Measurements from ENCODE around the gene RPH3AL.
A peak's percentile ranks its signal among the peaks of the same experiment; 100 is the strongest.

The RPH3AL gene

DNA sequence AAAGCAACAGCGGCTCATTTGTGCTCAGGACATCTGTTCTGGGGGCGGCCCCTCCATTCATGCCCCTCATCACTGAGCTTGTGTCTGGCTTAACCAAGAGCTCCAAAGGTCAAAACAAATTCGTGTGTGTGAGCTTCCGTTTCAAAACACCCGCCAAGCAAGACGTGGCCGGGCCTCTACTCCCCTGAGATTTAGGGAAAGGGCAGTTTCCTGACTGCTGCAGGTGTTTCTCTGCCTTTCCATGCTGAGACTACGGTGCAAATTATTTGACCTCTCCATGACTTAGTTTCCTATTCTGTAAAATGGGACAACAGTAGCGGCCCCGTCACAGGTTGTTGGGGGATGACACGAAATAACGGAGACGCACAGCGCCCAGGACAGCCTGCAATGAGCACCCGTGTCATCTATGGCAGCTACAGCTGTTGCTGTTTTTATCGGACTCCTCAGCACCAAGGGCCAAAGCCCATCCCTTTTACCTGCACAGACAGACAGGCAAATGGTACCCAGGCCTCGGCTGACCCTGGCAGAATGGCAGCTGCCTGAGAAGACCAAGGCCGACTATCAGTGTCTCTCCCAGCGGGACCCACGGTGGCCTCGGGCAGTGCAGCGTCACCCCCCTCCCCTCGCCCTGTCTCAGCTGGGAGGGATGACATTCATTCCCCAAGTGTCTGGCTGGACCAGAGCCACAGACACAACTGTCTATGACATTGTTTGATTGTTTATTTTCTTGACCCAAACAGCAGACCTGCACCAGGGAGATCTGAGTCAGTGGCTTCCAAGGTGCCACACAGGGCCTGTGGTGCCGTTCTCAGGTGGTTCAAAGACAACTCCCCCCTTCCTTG is 120.4 kb downstream of the RPH3AL start:
- no peak overlapping the region for H3K4me3 ChIP-seq (ENCODE audit: low read depth, low read length)
- no peak overlapping the region for H3K27ac ChIP-seq
- H3K9me3 ChIP-seq (ENCODE audit: severe bottlenecking) = no peaks in the 10 kb centered on the region
- TF ChIP-seq, protein P1, sequence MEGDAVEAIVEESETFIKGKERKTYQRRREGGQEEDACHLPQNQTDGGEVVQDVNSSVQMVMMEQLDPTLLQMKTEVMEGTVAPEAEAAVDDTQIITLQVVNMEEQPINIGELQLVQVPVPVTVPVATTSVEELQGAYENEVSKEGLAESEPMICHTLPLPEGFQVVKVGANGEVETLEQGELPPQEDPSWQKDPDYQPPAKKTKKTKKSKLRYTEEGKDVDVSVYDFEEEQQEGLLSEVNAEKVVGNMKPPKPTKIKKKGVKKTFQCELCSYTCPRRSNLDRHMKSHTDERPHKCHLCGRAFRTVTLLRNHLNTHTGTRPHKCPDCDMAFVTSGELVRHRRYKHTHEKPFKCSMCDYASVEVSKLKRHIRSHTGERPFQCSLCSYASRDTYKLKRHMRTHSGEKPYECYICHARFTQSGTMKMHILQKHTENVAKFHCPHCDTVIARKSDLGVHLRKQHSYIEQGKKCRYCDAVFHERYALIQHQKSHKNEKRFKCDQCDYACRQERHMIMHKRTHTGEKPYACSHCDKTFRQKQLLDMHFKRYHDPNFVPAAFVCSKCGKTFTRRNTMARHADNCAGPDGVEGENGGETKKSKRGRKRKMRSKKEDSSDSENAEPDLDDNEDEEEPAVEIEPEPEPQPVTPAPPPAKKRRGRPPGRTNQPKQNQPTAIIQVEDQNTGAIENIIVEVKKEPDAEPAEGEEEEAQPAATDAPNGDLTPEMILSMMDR (IDR thresholded peaks at IDR 0.05; ENCODE audit: low read depth, low read length) = no peak
- H3K27me3 ChIP-seq (ENCODE audit: insufficient read depth, low read depth, severe bottlenecking) = no peaks in the 10 kb centered on the region
- peak; percentile 3 for DNase-seq
- H3K36me3 ChIP-seq = no peaks in the 10 kb centered on the region

DNA sequence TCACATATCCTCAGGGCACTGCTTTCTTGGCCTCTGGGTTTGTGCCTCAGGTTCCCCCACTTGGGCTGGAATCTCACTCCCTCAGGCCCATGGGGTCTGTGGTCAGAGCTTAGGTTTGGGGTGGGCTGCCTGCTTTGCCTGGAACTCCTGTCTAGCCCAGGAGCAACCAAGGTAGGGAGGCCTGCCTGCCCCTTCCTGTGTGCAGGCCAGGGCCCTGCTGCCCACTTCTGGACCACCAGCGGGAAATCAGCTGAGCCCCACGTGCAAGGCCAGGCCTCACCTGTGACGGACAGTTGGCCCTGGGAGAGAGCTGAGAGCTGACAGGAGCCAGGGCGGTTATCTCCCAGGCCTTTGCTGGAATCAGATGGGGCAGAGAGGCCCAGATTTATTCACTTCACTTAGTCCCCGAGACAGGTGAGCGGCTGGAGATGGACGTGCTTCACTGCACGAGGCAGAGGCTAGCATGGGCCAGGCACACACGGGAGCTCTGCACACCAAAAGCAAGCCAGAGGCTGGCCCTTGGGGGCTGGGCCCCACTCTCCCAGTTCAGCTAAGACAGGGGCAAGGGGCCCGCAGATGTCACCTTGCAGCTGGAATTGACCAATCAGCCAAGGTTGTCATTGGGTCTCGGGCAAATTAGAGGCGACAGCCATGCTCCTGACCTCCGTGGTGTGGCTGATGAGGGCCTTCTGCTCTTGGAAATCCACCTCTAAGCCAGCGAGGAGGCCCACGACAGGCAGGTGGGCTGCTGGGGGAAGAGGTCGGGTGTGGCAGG is 121.2 kb downstream of the RPH3AL start:
- peak overlapping the region; percentile 10; the same call in 1 of the 2 replicates for H3K27ac ChIP-seq
- peak; percentile 33 for DNase-seq
- no peaks in the 10 kb centered on the region for H3K27me3 ChIP-seq (ENCODE audit: insufficient read depth, low read depth, severe bottlenecking)
- H3K9me3 ChIP-seq (ENCODE audit: severe bottlenecking) = no peaks in the 10 kb centered on the region
- TF ChIP-seq, protein P1 (IDR thresholded peaks at IDR 0.05; ENCODE audit: low read depth, low read length) = no peak
- H3K4me3 ChIP-seq (ENCODE audit: low read depth, low read length) = no peak overlapping the region
- H3K36me3 ChIP-seq = no peaks in the 10 kb centered on the region

DNA sequence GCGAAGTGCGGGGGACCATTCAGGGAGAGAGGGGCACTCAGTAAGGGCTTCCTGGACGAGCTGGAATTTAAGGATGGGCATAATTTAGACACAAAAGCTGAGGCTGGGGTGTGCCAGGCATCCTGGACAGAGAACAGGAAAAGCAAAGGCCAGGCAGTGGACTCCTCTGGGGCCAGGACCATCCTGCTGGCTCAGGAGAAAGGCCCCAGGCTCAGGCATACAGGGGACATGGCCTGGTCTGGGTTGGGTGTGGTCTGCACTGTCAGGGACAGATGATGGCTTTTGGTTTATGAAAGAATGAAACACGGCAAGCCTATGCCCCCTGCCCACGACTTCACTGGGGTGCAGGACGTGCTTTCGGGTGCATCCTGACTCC is 122.2 kb downstream of the RPH3AL start:
- Histone ChIP-seq H3K9me3 (ENCODE audit: severe bottlenecking) (no peaks in the 10 kb centered on the region), H3K27me3 (ENCODE audit: insufficient read depth, low read depth, severe bottlenecking) (no peaks in the 10 kb centered on the region)
- DNase-seq = no peak

DNA sequence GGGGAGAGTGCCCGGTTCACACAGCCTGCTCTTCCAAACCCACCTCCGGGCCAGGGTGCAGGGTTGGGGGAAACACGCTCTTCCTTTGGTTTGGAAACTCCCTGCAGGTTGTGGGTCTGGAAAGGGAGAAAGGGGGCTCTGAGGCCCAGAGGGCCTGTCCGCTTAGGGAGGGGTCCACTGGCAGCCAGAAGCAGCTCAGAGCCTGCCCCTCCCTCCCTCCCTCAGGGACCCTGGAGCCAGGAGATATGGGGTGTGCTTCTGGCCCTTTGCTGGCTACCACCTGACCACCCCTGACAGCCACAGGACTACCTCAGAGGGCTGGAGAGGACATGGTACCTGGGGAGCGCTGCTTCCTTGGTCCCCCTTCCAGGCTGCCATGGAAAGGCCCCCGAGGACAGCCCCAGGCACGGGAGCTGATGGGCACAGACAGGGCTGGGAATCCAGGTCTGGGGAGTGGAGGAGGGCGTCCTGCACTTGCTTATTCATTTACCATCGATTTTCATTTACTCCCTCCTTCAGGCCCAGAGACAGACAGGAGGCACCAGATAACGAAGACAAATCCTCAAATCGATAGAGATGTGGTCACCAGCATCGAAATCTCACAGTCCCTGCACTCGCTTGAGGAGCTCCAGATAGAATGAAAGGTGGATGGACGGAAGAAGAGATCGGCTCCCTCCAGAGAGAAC is 122.8 kb downstream of the RPH3AL start:
- TF ChIP-seq, protein P1 (IDR thresholded peaks at IDR 0.05; ENCODE audit: low read depth, low read length) = no peak
- H3K9me3 ChIP-seq (ENCODE audit: severe bottlenecking) = no peaks in the 10 kb centered on the region
- DNase-seq = no peak
- H3K27ac ChIP-seq = no peak overlapping the region; the same call in 1 of the 2 replicates
- H3K36me3 ChIP-seq = no peaks in the 10 kb centered on the region
- no peaks in the 10 kb centered on the region for H3K27me3 ChIP-seq (ENCODE audit: insufficient read depth, low read depth, severe bottlenecking)
- H3K4me3 ChIP-seq (ENCODE audit: low read depth, low read length) = no peak overlapping the region

More for the DNA sequence above, 122.2 kb downstream of the RPH3AL start:
- no peak overlapping the region; the same call in 1 of the 2 replicates for H3K27ac ChIP-seq
- no peak overlapping the region for H3K4me3 ChIP-seq (ENCODE audit: low read depth, low read length)
- TF ChIP-seq, protein P1 (IDR thresholded peaks at IDR 0.05; ENCODE audit: low read depth, low read length) = no peak
- H3K36me3 ChIP-seq = no peaks in the 10 kb centered on the region

DNA sequence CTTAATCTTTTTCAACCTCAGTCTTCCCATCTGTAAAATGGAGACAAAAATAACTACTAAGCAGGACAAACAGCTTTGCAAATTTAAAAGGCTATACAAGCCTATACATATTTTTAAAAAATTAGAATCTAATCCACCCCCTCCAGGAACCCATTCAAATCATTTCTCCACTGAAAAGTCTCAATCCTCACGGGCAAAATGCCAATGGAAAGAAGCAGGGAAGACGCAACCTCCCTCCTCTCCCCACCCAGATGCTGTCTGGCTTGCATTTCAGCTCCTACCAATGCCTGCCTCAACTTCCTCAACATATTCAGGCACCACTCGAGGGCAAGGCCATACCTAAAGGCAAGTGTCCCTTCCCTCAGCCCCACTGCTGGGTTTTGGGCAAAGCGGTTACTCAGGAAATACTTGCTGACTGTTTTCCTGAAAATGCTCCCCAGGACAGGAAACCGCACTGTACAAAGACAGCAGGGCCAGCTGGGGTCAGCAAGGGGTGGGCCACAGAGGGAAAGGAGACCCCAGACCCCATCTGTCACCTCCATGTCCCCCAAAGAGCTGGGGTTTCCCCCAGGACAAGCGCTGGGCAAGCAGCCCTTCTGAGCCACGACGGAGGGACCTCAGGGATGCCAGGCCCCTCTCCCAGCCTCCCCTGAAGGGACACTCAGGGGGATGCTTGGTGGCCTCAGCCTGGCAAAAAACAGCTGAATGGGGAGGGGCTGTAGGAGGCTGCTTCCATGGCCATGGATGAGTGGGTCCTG is 123.5 kb downstream of the RPH3AL start:
- TF ChIP-seq, protein P1 (IDR thresholded peaks at IDR 0.05; ENCODE audit: low read depth, low read length) = no peak
- no peak for DNase-seq

More for the DNA sequence above, 123.5 kb downstream of the RPH3AL start:
- Histone ChIP-seq H3K27ac (no peak overlapping the region), H3K36me3 (no peaks in the 10 kb centered on the region), H3K27me3 (ENCODE audit: insufficient read depth, low read depth, severe bottlenecking) (no peaks in the 10 kb centered on the region), H3K9me3 (ENCODE audit: severe bottlenecking) (no peaks in the 10 kb centered on the region), H3K4me3 (ENCODE audit: low read depth, low read length) (no peak overlapping the region)
